ENCODE data around the gene ARHGEF4.
"Not testable (repeated sequence)": the region's sequence is repeated elsewhere in the genome, so short reads cannot be mapped to it uniquely, and the experiment has no call there.

DNA sequence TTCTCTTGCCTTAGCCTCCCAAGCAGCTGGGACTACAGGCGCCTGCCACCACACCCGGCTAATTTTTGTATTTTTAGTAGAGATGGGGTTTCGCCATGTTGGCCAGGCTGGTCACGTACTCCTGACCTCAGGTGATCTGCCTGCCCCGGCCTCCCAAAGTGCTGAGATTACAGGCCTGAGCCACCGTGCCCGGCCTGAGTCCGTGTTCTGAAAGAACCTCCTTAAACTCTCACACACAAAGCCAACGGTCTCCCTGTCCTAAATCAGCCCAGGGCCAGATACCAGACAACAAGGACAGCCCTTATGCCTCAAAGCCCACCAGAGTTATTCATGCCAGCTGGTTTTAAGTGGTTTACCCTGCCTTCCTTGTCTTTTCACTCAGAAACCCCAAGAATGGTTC lies 64.9 kb downstream of the ARHGEF4 start:
- TF ChIP-seq, protein P1, sequence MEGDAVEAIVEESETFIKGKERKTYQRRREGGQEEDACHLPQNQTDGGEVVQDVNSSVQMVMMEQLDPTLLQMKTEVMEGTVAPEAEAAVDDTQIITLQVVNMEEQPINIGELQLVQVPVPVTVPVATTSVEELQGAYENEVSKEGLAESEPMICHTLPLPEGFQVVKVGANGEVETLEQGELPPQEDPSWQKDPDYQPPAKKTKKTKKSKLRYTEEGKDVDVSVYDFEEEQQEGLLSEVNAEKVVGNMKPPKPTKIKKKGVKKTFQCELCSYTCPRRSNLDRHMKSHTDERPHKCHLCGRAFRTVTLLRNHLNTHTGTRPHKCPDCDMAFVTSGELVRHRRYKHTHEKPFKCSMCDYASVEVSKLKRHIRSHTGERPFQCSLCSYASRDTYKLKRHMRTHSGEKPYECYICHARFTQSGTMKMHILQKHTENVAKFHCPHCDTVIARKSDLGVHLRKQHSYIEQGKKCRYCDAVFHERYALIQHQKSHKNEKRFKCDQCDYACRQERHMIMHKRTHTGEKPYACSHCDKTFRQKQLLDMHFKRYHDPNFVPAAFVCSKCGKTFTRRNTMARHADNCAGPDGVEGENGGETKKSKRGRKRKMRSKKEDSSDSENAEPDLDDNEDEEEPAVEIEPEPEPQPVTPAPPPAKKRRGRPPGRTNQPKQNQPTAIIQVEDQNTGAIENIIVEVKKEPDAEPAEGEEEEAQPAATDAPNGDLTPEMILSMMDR (conservative IDR thresholded peaks at IDR 0.05; ENCODE audit: low read depth in 2 of 2): not testable (repeated sequence)
- TF ChIP-seq, protein P2, sequence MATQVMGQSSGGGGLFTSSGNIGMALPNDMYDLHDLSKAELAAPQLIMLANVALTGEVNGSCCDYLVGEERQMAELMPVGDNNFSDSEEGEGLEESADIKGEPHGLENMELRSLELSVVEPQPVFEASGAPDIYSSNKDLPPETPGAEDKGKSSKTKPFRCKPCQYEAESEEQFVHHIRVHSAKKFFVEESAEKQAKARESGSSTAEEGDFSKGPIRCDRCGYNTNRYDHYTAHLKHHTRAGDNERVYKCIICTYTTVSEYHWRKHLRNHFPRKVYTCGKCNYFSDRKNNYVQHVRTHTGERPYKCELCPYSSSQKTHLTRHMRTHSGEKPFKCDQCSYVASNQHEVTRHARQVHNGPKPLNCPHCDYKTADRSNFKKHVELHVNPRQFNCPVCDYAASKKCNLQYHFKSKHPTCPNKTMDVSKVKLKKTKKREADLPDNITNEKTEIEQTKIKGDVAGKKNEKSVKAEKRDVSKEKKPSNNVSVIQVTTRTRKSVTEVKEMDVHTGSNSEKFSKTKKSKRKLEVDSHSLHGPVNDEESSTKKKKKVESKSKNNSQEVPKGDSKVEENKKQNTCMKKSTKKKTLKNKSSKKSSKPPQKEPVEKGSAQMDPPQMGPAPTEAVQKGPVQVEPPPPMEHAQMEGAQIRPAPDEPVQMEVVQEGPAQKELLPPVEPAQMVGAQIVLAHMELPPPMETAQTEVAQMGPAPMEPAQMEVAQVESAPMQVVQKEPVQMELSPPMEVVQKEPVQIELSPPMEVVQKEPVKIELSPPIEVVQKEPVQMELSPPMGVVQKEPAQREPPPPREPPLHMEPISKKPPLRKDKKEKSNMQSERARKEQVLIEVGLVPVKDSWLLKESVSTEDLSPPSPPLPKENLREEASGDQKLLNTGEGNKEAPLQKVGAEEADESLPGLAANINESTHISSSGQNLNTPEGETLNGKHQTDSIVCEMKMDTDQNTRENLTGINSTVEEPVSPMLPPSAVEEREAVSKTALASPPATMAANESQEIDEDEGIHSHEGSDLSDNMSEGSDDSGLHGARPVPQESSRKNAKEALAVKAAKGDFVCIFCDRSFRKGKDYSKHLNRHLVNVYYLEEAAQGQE (IDR thresholded peaks at IDR 0.05; ENCODE audit: unreplicated experiment): not testable (repeated sequence)
- TF ChIP-seq ZNF114 (CRISPR knock-in tag; IDR thresholded peaks at IDR 0.05); EZH2phosphoT487 (IDR thresholded peaks at IDR 0.05; ENCODE audit: unreplicated experiment); POLR2AphosphoS5 (IDR thresholded peaks at IDR 0.05; ENCODE audit: low read depth); EZH2 (IDR thresholded peaks at IDR 0.05; ENCODE audit: low read depth, unreplicated experiment): not testable (repeated sequence)
- TF ChIP-seq, protein P3, sequence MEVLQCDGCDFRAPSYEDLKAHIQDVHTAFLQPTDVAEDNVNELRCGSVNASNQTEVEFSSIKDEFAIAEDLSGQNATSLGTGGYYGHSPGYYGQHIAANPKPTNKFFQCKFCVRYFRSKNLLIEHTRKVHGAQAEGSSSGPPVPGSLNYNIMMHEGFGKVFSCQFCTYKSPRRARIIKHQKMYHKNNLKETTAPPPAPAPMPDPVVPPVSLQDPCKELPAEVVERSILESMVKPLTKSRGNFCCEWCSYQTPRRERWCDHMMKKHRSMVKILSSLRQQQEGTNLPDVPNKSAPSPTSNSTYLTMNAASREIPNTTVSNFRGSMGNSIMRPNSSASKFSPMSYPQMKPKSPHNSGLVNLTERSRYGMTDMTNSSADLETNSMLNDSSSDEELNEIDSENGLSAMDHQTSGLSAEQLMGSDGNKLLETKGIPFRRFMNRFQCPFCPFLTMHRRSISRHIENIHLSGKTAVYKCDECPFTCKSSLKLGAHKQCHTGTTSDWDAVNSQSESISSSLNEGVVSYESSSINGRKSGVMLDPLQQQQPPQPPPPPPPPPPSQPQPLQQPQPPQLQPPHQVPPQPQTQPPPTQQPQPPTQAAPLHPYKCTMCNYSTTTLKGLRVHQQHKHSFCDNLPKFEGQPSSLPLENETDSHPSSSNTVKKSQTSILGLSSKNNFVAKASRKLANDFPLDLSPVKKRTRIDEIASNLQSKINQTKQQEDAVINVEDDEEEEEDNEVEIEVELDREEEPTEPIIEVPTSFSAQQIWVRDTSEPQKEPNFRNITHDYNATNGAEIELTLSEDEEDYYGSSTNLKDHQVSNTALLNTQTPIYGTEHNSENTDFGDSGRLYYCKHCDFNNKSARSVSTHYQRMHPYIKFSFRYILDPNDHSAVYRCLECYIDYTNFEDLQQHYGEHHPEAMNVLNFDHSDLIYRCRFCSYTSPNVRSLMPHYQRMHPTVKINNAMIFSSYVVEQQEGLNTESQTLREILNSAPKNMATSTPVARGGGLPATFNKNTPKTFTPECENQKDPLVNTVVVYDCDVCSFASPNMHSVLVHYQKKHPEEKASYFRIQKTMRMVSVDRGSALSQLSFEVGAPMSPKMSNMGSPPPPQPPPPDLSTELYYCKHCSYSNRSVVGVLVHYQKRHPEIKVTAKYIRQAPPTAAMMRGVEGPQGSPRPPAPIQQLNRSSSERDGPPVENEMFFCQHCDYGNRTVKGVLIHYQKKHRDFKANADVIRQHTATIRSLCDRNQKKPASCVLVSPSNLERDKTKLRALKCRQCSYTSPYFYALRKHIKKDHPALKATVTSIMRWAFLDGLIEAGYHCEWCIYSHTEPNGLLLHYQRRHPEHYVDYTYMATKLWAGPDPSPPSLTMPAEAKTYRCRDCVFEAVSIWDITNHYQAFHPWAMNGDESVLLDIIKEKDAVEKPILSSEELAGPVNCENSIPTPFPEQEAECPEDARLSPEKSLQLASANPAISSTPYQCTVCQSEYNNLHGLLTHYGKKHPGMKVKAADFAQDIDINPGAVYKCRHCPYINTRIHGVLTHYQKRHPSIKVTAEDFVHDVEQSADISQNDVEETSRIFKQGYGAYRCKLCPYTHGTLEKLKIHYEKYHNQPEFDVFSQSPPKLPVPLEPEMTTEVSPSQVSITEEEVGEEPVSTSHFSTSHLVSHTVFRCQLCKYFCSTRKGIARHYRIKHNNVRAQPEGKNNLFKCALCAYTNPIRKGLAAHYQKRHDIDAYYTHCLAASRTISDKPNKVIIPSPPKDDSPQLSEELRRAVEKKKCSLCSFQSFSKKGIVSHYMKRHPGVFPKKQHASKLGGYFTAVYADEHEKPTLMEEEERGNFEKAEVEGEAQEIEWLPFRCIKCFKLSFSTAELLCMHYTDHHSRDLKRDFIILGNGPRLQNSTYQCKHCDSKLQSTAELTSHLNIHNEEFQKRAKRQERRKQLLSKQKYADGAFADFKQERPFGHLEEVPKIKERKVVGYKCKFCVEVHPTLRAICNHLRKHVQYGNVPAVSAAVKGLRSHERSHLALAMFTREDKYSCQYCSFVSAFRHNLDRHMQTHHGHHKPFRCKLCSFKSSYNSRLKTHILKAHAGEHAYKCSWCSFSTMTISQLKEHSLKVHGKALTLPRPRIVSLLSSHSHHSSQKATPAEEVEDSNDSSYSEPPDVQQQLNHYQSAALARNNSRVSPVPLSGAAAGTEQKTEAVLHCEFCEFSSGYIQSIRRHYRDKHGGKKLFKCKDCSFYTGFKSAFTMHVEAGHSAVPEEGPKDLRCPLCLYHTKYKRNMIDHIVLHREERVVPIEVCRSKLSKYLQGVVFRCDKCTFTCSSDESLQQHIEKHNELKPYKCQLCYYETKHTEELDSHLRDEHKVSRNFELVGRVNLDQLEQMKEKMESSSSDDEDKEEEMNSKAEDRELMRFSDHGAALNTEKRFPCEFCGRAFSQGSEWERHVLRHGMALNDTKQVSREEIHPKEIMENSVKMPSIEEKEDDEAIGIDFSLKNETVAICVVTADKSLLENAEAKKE (CRISPR knock-in tag; IDR thresholded peaks at IDR 0.05): not testable (repeated sequence)
- TF ChIP-seq, protein P4, sequence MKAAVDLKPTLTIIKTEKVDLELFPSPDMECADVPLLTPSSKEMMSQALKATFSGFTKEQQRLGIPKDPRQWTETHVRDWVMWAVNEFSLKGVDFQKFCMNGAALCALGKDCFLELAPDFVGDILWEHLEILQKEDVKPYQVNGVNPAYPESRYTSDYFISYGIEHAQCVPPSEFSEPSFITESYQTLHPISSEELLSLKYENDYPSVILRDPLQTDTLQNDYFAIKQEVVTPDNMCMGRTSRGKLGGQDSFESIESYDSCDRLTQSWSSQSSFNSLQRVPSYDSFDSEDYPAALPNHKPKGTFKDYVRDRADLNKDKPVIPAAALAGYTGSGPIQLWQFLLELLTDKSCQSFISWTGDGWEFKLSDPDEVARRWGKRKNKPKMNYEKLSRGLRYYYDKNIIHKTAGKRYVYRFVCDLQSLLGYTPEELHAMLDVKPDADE (IDR thresholded peaks at IDR 0.05): not testable (repeated sequence)

Data from GM23338 (cell line).